Activated CD8-positive, alpha-beta memory T cell treated with anti-CD3 and anti-CD28 coated beads, Interleukin-2, amount 50 U/mL, for 24 hours (primary cell): Measurements from ENCODE around the gene TM7SF3.

Experiments
- DNase-seq: peaks from one replicate; pipeline ENCODE4 v3.0.0-alpha.2; 2020; ENCODE audit errors: extremely low read depth

TM7SF3 gene

DNA sequence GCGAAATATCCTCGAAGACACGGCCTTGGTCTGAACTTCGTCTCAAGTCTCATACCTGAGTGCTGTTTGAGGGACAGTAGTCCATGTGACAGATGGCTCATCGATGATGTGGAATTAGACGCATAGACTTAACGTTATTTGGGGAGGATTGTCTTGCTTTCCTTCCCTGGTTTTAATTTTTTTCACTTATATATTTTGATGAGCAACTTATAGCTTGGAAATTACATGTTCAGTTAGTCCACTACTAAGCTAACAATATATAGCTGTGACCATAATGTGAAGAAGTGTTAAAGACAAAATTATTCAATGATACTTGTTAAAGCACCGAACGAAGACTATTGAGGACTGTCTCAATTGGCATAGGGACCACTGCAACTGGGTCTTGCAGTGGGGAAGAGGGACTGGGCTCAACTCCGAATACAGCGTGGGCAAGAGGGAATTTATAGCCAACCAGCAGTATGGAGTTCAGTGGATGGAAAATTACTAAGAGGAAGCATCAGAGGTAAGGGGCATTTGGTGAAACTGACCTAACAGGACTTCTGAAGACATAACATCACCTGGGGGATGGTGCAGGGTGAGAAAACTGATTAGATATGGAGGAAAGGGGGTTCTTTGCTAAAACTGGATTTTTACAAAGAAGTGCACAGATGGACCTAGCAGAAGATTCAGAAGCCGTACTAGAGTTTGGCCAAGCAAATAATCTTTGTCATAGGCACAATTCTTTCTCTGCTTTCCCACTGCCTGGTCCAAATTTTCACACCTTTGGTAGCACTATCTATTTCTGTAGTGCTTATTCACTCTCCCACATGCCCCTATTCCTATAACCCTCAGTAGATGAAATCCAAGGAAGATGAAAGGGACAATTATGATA, 910 bp upstream of the TM7SF3 start:
- DNase-seq, result no peak

- no peak for DNase-seq
Observed at GRCh38 chr12:27013611-27014084, 536 bp downstream of the TM7SF3 start.

DNA sequence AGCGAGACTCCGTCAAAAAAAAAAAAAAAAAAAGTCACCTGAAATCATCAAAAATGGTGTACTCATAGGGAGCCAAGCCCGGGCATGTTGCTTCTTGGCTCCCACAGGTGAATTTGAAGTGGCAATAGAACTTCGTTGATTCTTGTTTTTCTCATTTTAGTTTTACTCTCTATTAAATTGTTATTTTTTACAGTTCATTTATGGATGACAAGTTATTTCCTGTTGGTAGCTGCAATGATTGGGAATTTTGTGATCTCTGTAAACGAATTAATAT, 1.3 kb downstream of the TM7SF3 start:
- DNase-seq, result no peak

GRCh38 chr12:27012239-27012981, 1.8 kb downstream of the TM7SF3 start:
- DNase-seq, result no peak

GRCh38 chr12:27009881-27010301, 4.3 kb downstream of the TM7SF3 start:
- DNase-seq, result no peak

- no peak for DNase-seq
Observed at GRCh38 chr12:27008081-27008480, 6.1 kb downstream of the TM7SF3 start.

GRCh38 chr12:27006797-27007467, 7.3 kb downstream of the TM7SF3 start:
- no peak for DNase-seq

GRCh38 chr12:27005495-27005894, 8.7 kb downstream of the TM7SF3 start:
- no peak for DNase-seq

DNA sequence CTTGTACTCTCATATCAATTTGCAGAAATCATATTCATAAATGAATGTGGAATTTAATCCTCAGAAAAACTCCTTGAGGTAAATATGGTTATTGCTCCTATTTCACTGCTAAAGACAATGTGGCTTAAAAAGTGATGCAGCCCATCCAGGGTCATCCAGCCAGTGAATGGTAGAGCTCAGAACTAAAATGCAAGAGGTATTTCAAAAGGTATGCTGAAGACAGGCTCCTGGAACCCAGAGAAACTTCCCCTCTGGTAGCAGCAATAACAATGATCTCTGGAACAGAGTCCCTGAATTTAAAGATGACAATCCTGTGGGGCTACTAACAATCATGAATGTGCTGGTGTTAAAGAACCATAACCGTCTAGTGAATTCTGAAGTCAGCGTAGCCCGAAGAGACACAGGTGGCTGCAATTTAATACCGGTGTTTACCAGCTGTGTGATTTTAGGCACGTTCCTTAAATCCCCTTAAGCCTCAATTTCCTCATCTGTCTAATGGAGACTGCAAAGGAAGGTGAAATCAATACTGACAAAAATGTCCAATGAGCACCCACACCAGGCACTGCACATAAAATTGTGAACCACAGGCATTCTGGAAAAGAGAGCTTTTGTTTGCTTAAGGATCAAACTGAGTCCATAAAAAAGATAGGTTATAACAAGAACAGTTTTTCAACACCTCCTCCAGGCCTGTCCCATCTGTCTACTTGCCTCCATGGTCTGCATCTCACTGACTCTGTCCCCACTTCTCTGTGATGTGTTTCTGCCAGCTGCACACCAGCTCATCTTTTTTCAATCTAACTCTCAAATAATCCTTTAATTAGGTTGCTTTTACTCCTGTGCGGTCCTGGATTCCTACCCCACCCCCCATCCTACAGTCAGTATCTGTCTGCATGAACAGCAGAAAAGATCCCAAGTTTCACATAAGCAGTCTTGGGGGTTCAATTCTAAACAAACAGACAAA, 10.5 kb downstream of the TM7SF3 start:
- DNase-seq, result no peak

DNA sequence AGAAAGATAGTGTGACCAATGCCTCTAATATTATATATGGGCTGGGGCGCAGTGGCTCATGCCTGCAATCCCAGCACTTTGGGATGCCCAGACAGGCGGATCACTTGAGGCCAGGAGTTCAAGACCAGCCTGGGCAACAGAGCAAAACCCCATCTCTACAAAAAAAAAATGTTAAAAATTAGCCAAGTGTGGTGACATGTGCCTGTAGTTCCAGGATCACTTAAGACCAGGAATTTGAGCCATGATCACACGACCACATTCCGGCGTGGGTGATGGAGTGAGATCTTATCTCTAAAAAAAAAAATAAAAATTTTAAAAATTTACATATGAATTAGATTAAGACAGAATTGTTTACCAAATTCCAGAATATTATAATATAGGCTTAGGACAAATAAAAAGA, 12.0 kb downstream of the TM7SF3 start:
- DNase-seq, result no peak

DNA sequence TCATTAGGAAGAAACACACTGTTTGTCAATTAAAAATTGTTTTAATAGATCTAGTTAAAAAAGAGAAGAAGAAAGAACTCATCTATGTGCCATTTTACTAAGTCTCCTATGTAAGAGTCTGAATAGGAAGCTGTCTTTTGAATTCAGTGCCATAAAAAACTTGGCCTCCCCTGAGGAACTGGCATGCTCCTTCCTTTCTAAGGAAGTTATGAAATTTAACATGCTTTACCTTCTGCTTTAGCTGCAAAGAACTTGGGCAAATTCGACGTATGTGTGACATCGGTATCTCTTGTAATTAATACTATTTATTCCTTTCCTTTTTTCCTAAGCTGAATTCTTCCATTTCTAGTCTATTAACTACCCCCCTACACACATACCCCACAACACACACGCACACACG, 12.5 kb downstream of the TM7SF3 start:
- DNase-seq, result no peak

- no peak for DNase-seq
Observed at GRCh38 chr12:27000961-27001360, 13.2 kb downstream of the TM7SF3 start.

- no peak for DNase-seq
Observed at GRCh38 chr12:26997003-26997402, 17.2 kb downstream of the TM7SF3 start.

- no peak for DNase-seq
Observed at GRCh38 chr12:26995706-26996105, 18.5 kb downstream of the TM7SF3 start.

DNA sequence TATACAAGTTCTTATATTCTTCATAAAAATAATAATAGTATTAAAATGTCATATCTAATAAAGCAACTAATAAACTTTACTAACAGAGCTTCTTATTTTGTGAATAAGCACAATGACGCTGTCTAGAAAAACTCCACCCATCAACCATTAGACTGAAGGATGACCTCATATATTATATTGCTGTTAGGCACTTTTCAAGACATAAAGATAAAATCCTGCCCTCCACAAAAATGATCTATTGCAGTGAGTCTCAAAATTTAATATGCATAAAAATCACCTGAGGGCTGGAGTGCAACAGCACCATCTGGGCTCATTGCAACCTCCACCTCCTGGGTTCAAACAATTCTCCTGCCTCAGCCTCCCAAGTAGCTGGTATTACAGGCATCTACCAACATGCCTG, 20.1 kb downstream of the TM7SF3 start:
- DNase-seq, result no peak

DNA sequence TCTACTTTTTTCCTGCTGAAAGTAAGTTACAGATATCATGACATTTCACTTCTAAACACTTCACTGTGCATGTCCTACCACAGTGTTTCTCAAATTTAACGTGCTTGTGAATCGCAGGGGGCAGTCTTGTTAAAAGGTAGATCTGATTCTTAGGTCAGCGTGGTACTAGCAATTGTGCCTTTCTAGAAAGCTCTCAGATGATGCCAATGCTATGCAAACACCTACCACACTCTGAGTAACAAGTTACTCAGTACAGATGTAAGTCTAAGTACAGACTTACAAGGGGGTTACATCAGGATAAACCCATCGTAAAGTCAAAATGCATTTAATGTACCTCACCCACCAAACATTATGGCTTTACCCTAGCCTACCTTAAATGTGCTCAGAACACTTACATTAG, 22.4 kb downstream of the TM7SF3 start:
- no peak for DNase-seq

GRCh38 chr12:26989873-26990272, 24.3 kb downstream of the TM7SF3 start:
- DNase-seq, result no peak

- no peak for DNase-seq
Observed at GRCh38 chr12:26988703-26989102, 25.5 kb downstream of the TM7SF3 start.

- no peak for DNase-seq
Observed at GRCh38 chr12:26987634-26988424, 26.4 kb downstream of the TM7SF3 start.

GRCh38 chr12:26982866-26983265, 31.3 kb downstream of the TM7SF3 start:
- DNase-seq, result no peak

DNA sequence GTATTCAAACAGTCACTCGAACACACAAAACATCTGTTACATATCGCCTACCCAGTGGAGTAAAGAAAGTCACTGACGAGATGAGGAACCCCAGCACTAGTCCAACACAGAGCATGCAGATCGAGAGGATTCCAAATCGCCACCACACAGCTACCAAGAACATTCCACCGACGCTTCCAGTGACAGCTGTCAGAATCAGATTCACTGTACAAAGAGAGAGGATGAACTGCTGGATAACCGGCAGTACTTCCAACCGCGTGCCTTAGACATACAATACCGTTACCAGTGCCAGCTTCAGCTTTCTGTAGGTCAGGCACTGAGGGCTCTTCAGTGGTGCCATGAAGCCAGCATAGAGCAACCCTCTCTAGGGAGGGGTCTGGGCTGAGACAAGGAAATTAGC, 34.5 kb downstream of the TM7SF3 start:
- no peak for DNase-seq
